Measurements from ENCODE around the gene ZNF709. TPM values are rescaled to one million over a fixed set of nuclear protein-coding genes. Genes with fewer than 3 reads are reported as not detected.

ZNF709 gene
- total RNA-seq, 1 experiment from 2014 or later = 0.77 TPM

DNA sequence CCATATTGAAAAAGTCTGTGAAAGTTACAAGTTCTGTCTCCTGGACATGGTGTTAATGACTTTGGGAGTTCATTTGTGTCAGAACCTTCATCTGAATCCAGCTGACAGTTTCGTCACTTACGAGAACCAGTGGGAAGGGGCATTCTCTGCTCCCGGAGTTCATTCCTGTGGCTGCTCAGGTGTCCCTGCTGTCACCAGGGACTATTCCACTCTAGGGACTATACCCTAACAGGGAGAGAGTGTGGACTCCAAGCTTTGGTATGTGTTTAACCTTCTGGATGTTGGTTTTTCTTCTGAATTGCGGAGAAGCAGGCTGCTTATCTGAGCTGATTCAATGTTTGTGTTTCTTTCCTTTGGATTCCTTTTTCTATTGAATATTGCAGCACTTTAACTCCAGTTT lies 12.4 kb upstream of the ZNF709 start:
- H4K20me1 ChIP-seq (ENCODE audit: low read length) = no peaks in the 10 kb centered on the region
- ChIA-PET CTCF (no interaction called here), POLR2A (ENCODE audit: unreplicated experiment) (no interaction called here)
- ATAC-seq (no peak), DNase-seq (no peak)
- no peaks in the 10 kb centered on the region for H3K36me3 ChIP-seq (ENCODE audit: low read depth, low read length)
- H3K27ac ChIP-seq (ENCODE audit: low read length) = no peak overlapping the region
- no TSS peak for BruUV-seq (replicated peaks)
- H3K9ac ChIP-seq (ENCODE audit: low read length) = no peak overlapping the region
- H3K4me1 ChIP-seq (ENCODE audit: insufficient read depth, low read length) = no peaks in the 10 kb centered on the region
- H3K9me3 ChIP-seq (ENCODE audit: low read length) = peaks cover 8% of the 10 kb centered on the region; the same call in 1 of the 2 replicates
- no peak overlapping the region for H3K4me2 ChIP-seq (ENCODE audit: low read length)
- H3K27me3 ChIP-seq (ENCODE audit: low read length) = no peaks in the 10 kb centered on the region
- TF ChIP-seq EZH2 (IDR thresholded peaks at IDR 0.05; ENCODE audit: low read length, unreplicated experiment) (no peak), CTCF (conservative IDR thresholded peaks at IDR 0.05; ENCODE audit: low read depth, low read length) (no peak), EZH2phosphoT487 (IDR thresholded peaks at IDR 0.05; ENCODE audit: borderline replicate concordance, low read length) (no peak)
- H3K79me2 ChIP-seq (ENCODE audit: low read length) = no peaks in the 10 kb centered on the region
- H3K9me2 ChIP-seq (replicated peaks; ENCODE audit: low read length) = no peaks in the 10 kb centered on the region
- H3K4me3 ChIP-seq (ENCODE audit: low read length) = no peak overlapping the region
- H2AFZ ChIP-seq (ENCODE audit: low read length) = no peak overlapping the region
- intact Hi-C loops (cut with micrococcal nuclease) = no loop called here
- H3F3A ChIP-seq (ENCODE audit: low read length, unreplicated experiment) = no peaks in the 10 kb centered on the region

GRCh38 chr19:12496480-12496879 lies 11.9 kb upstream of the ZNF709 start:
- intact Hi-C loops (cut with micrococcal nuclease) = no loop called here
- H3K9me2 ChIP-seq (replicated peaks; ENCODE audit: low read length) = no peaks in the 10 kb centered on the region
- H2AFZ ChIP-seq (ENCODE audit: low read length) = no peak overlapping the region
- no peak overlapping the region for H3K27ac ChIP-seq (ENCODE audit: low read length)
- ChIA-PET POLR2A (ENCODE audit: unreplicated experiment) (no interaction called here), CTCF (no interaction called here)
- no peaks in the 10 kb centered on the region for H3K4me1 ChIP-seq (ENCODE audit: insufficient read depth, low read length)
- H4K20me1 ChIP-seq (ENCODE audit: low read length) = no peaks in the 10 kb centered on the region
- H3K9me3 ChIP-seq (ENCODE audit: low read length) = peaks cover 8% of the 10 kb centered on the region; the same call in 1 of the 2 replicates
- H3K4me3 ChIP-seq (ENCODE audit: low read length) = no peak overlapping the region
- H3K36me3 ChIP-seq (ENCODE audit: low read depth, low read length) = no peaks in the 10 kb centered on the region
- no peaks in the 10 kb centered on the region for H3K27me3 ChIP-seq (ENCODE audit: low read length)
- DNase-seq (no peak), ATAC-seq (no peak)
- BruUV-seq (replicated peaks) = no TSS peak
- H3K79me2 ChIP-seq (ENCODE audit: low read length) = no peaks in the 10 kb centered on the region
- no peak overlapping the region for H3K4me2 ChIP-seq (ENCODE audit: low read length)
- H3F3A ChIP-seq (ENCODE audit: low read length, unreplicated experiment) = no peaks in the 10 kb centered on the region
- TF ChIP-seq EZH2phosphoT487 (IDR thresholded peaks at IDR 0.05; ENCODE audit: borderline replicate concordance, low read length) (no peak), EZH2 (IDR thresholded peaks at IDR 0.05; ENCODE audit: low read length, unreplicated experiment) (no peak), CTCF (conservative IDR thresholded peaks at IDR 0.05; ENCODE audit: low read depth, low read length) (no peak)
- no peak overlapping the region for H3K9ac ChIP-seq (ENCODE audit: low read length)

GRCh38 chr19:12495002-12495802 lies 10.6 kb upstream of the ZNF709 start:
- TSS peak; percentile 39 for BruUV-seq (replicated peaks)
- intact Hi-C loops (cut with micrococcal nuclease) = loop anchor here (2.0 kb wide), 1 partner anchor 56 kb away; the partner anchor contains the start of gene ZNF564
- Histone ChIP-seq H2AFZ (ENCODE audit: low read length) (peak overlapping the region; percentile 85), H3K9me3 (ENCODE audit: low read length) (peaks cover 8% of the 10 kb centered on the region; the same call in 1 of the 2 replicates), H3K79me2 (ENCODE audit: low read length) (no peaks in the 10 kb centered on the region), H3K4me2 (ENCODE audit: low read length) (peak overlapping the region; percentile 75), H3K4me3 (ENCODE audit: low read length) (peak overlapping the region; percentile 62), H3K36me3 (ENCODE audit: low read depth, low read length) (no peaks in the 10 kb centered on the region), H4K20me1 (ENCODE audit: low read length) (no peaks in the 10 kb centered on the region), H3K4me1 (ENCODE audit: insufficient read depth, low read length) (no peaks in the 10 kb centered on the region), H3K27me3 (ENCODE audit: low read length) (no peaks in the 10 kb centered on the region), H3F3A (ENCODE audit: low read length, unreplicated experiment) (no peaks in the 10 kb centered on the region), H3K9ac (ENCODE audit: low read length) (peak overlapping the region; percentile 52), H3K27ac (ENCODE audit: low read length) (no peak overlapping the region), H3K9me2 (replicated peaks; ENCODE audit: low read length) (no peaks in the 10 kb centered on the region)
- peak; percentile 54 for TF ChIP-seq CTCF (conservative IDR thresholded peaks at IDR 0.05; ENCODE audit: low read depth, low read length)
- no peak for TF ChIP-seq EZH2phosphoT487 (IDR thresholded peaks at IDR 0.05; ENCODE audit: borderline replicate concordance, low read length)
- no peak for TF ChIP-seq EZH2 (IDR thresholded peaks at IDR 0.05; ENCODE audit: low read length, unreplicated experiment)
- CTCF ChIA-PET = no interaction called here
- POLR2A ChIA-PET (ENCODE audit: unreplicated experiment) = no interaction called here
- DNase-seq (peak; percentile 85), ATAC-seq (peak; percentile 97)

Data from PC-3 (cell line).